ENCODE data around the gene GRID1. TPM values are rescaled to one million over a fixed set of nuclear protein-coding genes. Genes with fewer than 3 reads are reported as not detected.

Gene GRID1
- total and polyA plus RNA-seq, 5 donors, result 0.06 to 1.8 (median 0.29) TPM

DNA sequence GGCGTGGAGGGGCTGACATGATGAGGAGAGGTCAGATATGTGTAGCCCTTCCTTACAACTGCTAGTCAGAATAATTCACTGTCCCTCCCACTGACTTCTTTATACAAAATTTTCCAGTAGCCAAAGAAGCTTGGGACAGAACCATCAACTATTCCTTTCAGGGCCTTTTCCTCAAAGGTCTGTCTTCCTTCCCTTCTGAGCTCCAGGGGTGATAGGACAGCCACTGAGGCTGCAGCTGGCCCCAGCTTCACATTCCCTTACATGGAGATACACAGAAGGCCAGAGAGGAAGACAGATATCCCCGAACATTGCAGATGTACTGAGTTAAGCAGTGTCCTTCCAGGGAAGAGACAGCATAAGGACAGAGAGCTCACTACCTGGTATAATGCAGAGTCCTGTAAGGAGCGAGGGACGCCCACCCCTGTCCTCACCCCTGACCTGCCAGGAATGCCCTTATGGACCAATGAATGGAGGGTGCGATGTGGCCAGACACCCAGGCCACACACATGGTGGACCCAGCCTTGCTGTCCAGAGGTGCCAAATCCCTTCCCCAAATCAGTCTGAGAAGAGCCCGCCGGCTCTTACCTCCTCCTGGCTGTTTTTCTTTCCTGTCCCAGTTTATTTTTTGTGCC, 754.7 kb downstream of the GRID1 start:
- Histone ChIP-seq H3K27me3 (ENCODE audit: control insufficient read depth, insufficient read depth) (no peaks in the 10 kb centered on the region), H3K27ac (ENCODE audit: low read length) (no peak overlapping the region), H3K9me3 (ENCODE audit: control insufficient read depth, low read length) (no peaks in the 10 kb centered on the region), H3K4me3 (ENCODE audit: low read length) (no peak overlapping the region), H3K4me1 (ENCODE audit: control insufficient read depth, insufficient read depth, low read length) (no peaks in the 10 kb centered on the region)
- ATAC-seq, result no peak
- WGBS, result 79% methylated on average over 7 of the region's 7 CpGs
- intact Hi-C loops (cut with DNase I), result no loop called here
- DNase-seq, result no peak

DNA sequence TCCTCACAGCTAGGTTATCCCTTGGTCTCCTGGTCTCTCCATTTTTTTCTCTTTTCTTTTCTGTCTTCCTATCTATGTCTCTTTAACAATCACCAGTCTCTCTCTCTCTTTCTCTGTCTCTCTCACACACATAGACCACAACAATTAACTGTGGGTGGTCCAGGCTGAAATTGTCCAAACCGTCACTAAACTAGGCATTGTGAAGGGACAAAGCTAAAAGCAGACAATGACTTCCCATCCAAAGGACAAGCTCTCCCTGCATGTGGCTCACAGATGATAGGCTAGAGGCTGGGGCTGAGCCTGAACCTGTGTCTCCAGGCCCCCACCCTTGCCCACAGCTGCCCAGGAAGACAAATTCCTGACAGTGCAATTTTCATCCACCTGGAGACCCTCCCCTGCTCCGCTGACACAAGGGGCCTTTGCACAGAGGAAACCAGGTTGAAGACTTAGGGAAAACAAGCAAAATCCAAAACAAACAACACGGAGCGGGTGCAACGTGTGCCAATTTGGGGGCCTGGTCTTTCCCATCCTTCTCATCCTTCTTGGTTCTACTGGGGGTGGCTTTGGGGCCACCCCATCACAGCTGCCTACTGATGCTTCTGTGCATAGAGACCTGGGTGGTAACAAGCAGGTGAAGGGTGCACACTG, 755.4 kb downstream of the GRID1 start:
- H3K27ac ChIP-seq (ENCODE audit: low read length), result no peak overlapping the region
- H3K9me3 ChIP-seq (ENCODE audit: control insufficient read depth, low read length), result no peaks in the 10 kb centered on the region
- intact Hi-C loops (cut with DNase I), result no loop called here
- DNase-seq (no peak), ATAC-seq (no peak)
- 78% methylated on average over 5 of the region's 5 CpGs for WGBS
- no peaks in the 10 kb centered on the region for H3K27me3 ChIP-seq (ENCODE audit: control insufficient read depth, insufficient read depth)
- H3K4me3 ChIP-seq (ENCODE audit: low read length), result no peak overlapping the region
- H3K4me1 ChIP-seq (ENCODE audit: control insufficient read depth, insufficient read depth, low read length), result no peaks in the 10 kb centered on the region

DNA sequence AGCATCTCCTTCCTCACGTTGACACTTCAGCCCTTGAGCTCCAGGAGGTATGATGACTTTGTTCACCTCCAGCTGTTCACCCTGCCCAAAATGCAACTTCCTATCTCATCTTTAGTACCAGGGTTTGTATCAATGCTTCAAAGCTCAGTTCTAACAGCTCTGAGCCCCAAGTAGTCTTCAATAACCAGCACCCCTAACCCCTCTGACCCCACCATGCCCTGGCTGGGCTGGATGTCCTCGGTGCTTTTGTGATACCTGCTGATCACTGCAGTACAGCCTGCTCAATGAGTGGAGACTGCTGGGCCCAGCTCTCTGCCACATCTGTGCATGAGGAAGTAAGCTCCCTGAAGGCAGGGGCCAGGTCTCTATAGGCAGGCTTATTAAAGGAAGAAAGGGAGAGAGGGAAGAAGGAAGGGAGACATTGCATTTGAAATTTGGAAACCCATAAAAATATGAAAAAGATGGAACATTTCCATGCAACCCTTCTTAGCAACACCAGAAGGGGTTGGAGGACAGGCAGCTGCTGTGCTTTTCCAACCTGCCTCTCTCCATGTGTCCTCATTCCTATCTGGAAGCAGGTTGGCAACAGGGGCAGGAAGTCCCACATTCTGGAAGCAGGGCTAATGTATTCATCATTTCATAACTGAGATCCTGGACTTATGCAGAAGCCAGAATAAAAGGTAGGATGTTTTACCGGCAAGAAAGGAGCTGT, 756.1 kb downstream of the GRID1 start:
- 84% methylated on average over 3 of the region's 3 CpGs for WGBS
- no peaks in the 10 kb centered on the region for H3K27me3 ChIP-seq (ENCODE audit: control insufficient read depth, insufficient read depth)
- H3K4me1 ChIP-seq (ENCODE audit: control insufficient read depth, insufficient read depth, low read length), result no peaks in the 10 kb centered on the region
- no peak overlapping the region for H3K4me3 ChIP-seq (ENCODE audit: low read length)
- no peak overlapping the region for H3K27ac ChIP-seq (ENCODE audit: low read length)
- intact Hi-C loops (cut with DNase I), result no loop called here
- no peak for DNase-seq
- ATAC-seq, result no peak
- no peaks in the 10 kb centered on the region for H3K9me3 ChIP-seq (ENCODE audit: control insufficient read depth, low read length)

DNA sequence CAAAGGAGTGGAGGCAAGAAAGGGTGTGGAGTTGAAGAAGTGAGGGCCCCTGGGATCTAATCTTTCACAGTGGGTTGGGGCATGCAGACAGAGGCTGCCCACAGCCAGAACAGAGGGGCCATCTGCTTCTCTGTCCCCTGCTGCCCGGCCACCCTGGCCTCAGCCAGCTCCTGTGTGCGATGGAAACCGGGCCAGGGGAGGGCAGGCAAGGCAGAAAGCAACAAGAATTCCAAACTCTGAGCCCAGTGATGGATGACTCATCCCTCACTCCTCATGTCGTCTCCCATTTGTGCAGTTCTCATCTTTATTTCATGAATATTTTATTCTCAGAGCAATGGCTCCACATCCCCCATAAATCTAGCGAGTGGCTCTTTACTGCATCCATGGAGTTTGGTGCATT, 757.1 kb downstream of the GRID1 start:
- H3K27ac ChIP-seq (ENCODE audit: low read length), result no peak overlapping the region
- H3K4me1 ChIP-seq (ENCODE audit: control insufficient read depth, insufficient read depth, low read length), result no peaks in the 10 kb centered on the region
- 82% methylated on average over 5 of the region's 5 CpGs for WGBS
- intact Hi-C loops (cut with DNase I), result no loop called here
- H3K4me3 ChIP-seq (ENCODE audit: low read length), result no peak overlapping the region
- H3K9me3 ChIP-seq (ENCODE audit: control insufficient read depth, low read length), result no peaks in the 10 kb centered on the region
- H3K27me3 ChIP-seq (ENCODE audit: control insufficient read depth, insufficient read depth), result no peaks in the 10 kb centered on the region
- DNase-seq, result no peak
- ATAC-seq, result no peak

DNA sequence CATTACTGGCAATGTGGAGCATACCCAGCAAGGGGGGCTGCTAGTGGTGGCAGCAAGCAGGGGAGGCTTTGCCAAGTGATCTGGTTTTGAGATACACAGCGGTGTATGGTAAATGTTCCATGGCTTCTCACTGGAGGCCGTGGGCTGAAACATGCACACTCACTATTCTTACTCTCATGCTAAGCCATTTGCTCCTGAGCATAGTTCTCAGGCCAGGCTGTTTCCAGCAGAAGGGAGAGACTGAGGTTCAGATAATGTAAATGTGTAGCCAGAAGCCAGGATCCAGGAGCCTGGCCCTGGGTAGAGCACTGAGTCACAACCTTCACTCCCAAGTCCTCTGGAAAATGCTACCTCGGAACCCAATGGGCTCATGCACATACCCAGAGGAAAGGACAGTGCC, 757.9 kb downstream of the GRID1 start:
- Histone ChIP-seq H3K4me3 (ENCODE audit: low read length) (no peak overlapping the region), H3K27ac (ENCODE audit: low read length) (no peak overlapping the region), H3K9me3 (ENCODE audit: control insufficient read depth, low read length) (no peaks in the 10 kb centered on the region), H3K27me3 (ENCODE audit: control insufficient read depth, insufficient read depth) (no peaks in the 10 kb centered on the region), H3K4me1 (ENCODE audit: control insufficient read depth, insufficient read depth, low read length) (no peaks in the 10 kb centered on the region)
- intact Hi-C loops (cut with DNase I), result no loop called here
- no peak for ATAC-seq
- 91% methylated on average over 3 of the region's 3 CpGs for WGBS
- no peak for DNase-seq

DNA sequence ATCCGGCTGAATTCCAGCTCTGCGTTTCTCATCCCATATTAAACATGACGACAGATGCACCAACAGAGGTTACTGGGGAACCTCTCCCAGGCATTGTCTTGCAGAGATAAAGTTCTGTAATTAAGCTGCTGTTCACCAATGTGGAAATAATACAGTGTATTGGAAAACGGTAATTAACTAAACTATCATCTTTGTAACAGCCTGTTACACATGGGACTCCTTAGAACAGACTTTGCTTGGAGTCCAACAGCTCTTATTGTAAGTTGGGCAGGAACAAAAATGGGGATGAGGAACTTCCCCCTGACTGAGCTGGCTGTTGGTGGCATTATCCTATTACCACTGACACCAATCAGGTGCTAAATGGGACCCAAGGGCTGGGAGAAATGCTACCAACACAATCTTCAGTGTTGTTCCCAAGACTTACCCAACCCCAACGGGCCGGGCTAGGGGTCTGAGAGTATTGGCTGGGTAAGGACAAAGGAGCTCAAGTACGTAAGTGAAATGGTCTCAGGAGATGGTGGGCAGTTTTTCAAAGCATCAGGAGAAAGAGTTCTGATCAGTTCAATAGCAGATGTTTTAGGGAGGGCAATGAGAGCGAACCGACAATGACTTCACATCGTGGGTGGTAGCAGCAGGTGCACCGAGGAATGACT, 759.4 kb downstream of the GRID1 start:
- Histone ChIP-seq H3K27me3 (ENCODE audit: control insufficient read depth, insufficient read depth) (no peaks in the 10 kb centered on the region), H3K27ac (ENCODE audit: low read length) (no peak overlapping the region), H3K9me3 (ENCODE audit: control insufficient read depth, low read length) (no peaks in the 10 kb centered on the region), H3K4me1 (ENCODE audit: control insufficient read depth, insufficient read depth, low read length) (no peaks in the 10 kb centered on the region), H3K4me3 (ENCODE audit: low read length) (no peak overlapping the region)
- intact Hi-C loops (cut with DNase I), result no loop called here
- ATAC-seq (no peak), DNase-seq (no peak)
- 87% methylated on average over 11 of the region's 11 CpGs for WGBS

DNA sequence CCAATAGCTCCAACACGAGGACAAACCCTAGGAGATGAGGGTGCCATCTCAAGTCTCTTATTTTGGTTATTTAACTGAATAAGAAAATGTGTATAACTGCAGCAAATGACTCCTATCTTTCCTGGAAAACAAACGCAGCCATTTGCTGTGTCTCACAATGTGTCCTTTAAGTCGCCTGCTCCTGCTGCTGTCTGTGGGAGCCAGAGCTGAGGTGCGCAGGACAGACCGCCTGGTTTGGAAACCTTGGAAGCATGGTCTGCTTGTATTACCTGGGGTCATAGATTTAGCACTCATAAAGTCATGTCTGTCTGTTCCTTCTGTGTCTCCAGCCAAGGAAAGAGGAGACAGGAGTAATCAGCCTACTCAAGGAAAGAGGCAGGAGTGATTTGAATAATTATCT, 760.2 kb downstream of the GRID1 start:
- no peaks in the 10 kb centered on the region for H3K27me3 ChIP-seq (ENCODE audit: control insufficient read depth, insufficient read depth)
- DNase-seq, result no peak
- WGBS, result 79% methylated on average over 5 of the region's 5 CpGs
- H3K9me3 ChIP-seq (ENCODE audit: control insufficient read depth, low read length), result no peaks in the 10 kb centered on the region
- ATAC-seq, result no peak
- H3K4me1 ChIP-seq (ENCODE audit: control insufficient read depth, insufficient read depth, low read length), result no peaks in the 10 kb centered on the region
- H3K27ac ChIP-seq (ENCODE audit: low read length), result no peak overlapping the region
- intact Hi-C loops (cut with DNase I), result no loop called here
- no peak overlapping the region for H3K4me3 ChIP-seq (ENCODE audit: low read length)

DNA sequence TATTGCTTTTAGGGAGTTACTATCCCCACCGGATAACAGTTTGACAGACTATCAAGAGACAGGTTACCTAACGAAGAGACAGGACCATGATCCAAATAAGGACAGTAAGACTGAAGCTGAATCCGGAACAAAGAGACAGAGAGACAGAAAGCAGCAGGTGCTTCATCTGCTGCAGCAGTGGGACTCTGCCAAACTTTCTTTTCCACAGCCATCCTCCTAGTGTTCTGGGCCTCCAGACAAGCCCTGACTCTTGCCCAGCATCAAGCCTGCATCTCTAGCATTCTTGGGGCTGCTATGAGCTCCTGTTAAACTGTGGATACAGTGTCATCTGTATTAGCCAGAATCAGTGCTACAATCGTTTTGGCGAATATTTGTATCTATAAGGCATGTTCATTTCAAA, 761.7 kb downstream of the GRID1 start:
- ATAC-seq (no peak), DNase-seq (no peak)
- H3K4me1 ChIP-seq (ENCODE audit: control insufficient read depth, insufficient read depth, low read length), result no peaks in the 10 kb centered on the region
- 80% methylated on average over 5 of the region's 5 CpGs for WGBS
- H3K27ac ChIP-seq (ENCODE audit: low read length), result no peak overlapping the region
- H3K9me3 ChIP-seq (ENCODE audit: control insufficient read depth, low read length), result no peaks in the 10 kb centered on the region
- H3K27me3 ChIP-seq (ENCODE audit: control insufficient read depth, insufficient read depth), result no peaks in the 10 kb centered on the region
- intact Hi-C loops (cut with DNase I), result no loop called here
- H3K4me3 ChIP-seq (ENCODE audit: low read length), result no peak overlapping the region

DNA sequence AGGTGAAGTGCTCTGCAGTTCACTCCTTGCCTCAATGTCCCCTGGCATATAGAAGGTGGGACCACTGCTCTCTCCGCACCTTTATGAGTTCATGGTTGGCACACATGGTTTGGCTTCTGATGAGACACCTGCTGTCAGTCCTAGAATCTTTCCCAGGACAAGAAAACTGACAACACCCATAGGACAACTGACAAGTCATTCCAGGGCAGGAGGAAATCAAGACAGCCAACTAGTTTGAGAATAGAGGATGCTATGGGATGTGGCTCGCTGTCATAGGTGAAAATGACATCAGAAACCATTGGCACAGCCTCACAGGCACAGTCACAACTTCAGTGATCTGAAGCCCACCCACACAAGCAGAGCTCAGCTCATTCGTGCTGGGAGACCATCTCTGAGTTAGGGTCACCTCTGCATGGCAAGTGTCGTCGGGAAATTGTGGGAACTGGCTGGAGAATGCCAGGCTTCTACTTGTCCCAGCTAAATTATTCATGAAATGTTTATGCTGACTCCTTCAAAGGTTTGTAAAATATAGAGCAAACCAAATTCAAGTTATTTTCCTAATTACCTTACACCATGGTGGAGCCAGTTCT, 762.4 kb downstream of the GRID1 start:
- no peak for DNase-seq
- WGBS, result 84% methylated on average over 5 of the region's 5 CpGs
- Histone ChIP-seq H3K27ac (ENCODE audit: low read length) (no peak overlapping the region), H3K27me3 (ENCODE audit: control insufficient read depth, insufficient read depth) (no peaks in the 10 kb centered on the region), H3K4me3 (ENCODE audit: low read length) (no peak overlapping the region), H3K9me3 (ENCODE audit: control insufficient read depth, low read length) (no peaks in the 10 kb centered on the region), H3K4me1 (ENCODE audit: control insufficient read depth, insufficient read depth, low read length) (no peaks in the 10 kb centered on the region)
- intact Hi-C loops (cut with DNase I), result no loop called here
- no peak for ATAC-seq

DNA sequence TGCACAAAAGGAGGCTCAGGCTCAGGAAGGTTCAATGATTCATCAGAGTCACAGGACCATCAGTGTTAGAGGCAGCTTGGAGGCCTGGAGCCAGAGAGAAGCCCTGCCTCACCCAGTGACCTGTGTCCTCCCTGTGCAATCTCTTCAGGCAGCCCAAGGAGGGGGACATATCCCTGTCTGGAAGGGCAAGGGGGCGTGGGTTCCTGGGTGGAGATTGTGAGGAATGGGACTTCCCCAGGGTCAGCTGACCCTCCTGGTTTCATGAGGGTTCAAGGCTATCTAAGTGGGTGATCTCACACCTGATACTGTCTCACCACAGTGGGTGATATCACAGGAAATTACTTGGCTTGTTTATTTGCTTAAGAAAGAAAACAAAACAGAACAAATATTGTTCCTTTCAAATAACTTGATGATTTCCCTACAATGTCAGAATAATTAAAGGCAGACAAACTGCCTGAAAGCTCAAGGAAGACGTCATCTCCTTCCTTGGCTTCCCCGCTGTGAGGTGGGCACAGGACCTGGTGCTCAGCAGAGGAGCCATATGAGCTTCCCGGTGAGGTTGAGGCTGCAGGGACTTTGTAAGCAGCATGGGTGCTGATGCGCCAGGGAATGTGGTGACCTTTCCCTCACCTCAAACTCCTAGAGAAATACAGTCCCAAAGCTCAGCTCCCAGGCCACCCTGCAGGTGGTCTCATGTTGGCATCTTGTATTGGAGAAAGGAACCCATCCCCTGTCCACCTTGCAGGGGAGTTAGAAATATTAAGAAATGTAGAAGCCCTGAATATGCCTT, 763.2 kb downstream of the GRID1 start:
- 77% methylated on average over 5 of the region's 5 CpGs for WGBS
- H3K4me1 ChIP-seq (ENCODE audit: control insufficient read depth, insufficient read depth, low read length), result no peaks in the 10 kb centered on the region
- no peaks in the 10 kb centered on the region for H3K9me3 ChIP-seq (ENCODE audit: control insufficient read depth, low read length)
- H3K27me3 ChIP-seq (ENCODE audit: control insufficient read depth, insufficient read depth), result no peaks in the 10 kb centered on the region
- no peak overlapping the region for H3K4me3 ChIP-seq (ENCODE audit: low read length)
- no peak for ATAC-seq
- no peak overlapping the region for H3K27ac ChIP-seq (ENCODE audit: low read length)
- no peak for DNase-seq
- intact Hi-C loops (cut with DNase I), result no loop called here
